Raji (cell line): Measurements from ENCODE around the gene SYNJ2.

Experiments used
- POLR2A ChIP-seq: IDR thresholded peaks from 2 replicates; pipeline ENCODE4 v1.6.1; 2011; ENCODE audit warnings: low read depth, low read length, control low read depth; ENCODE audit not compliant: insufficient read depth

SYNJ2 gene

GRCh38 chr6:158115508-158115907 lies 133.8 kb downstream of the SYNJ2 start:
- no peak for TF ChIP-seq POLR2A

DNA sequence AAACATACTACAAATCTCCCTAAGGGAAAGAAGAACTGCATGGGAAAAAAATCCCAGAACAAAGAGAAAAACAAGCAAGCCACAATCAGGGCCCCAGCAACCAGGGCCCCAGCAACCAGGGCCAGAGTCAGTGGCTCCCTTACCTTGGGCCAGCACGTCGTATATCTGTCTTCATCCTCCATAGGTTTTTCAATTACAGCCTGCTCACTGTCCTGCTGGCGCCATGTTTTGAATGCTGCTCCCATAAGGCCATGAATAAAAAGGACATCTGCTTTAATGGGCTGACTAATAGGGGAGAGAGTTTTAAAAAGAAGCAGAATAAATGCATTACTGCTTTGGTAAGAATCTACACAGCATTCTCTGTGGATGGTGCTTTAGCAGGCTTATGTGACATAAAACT lies 137.2 kb downstream of the SYNJ2 start:
- no peak for TF ChIP-seq POLR2A

- TF ChIP-seq POLR2A, result no peak
Observed at GRCh38 chr6:158121335-158121734, 139.7 kb downstream of the SYNJ2 start.

- no peak for TF ChIP-seq POLR2A
Observed at GRCh38 chr6:158122048-158122447, 140.4 kb downstream of the SYNJ2 start.

DNA sequence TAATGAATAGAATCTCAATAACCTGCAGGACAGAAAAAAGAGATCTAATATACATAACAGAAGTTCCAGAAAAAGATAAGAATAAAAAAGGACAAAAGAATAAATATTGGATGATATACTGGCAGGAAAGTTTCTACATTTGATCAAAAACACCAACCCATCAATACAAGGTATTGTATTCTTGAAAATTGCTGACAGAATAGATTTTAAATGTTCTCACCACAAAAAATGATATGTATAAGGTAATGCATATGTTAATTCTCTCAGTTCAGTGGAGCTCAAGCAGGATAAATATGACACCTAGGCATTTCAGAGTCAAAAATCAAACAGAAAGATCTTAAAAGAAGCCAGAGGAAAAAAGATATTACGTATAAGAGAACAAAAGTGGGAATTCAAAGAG lies 142.6 kb downstream of the SYNJ2 start:
- no peak for TF ChIP-seq POLR2A

GRCh38 chr6:158125271-158125670 lies 143.6 kb downstream of the SYNJ2 start:
- TF ChIP-seq POLR2A, result no peak

GRCh38 chr6:158131926-158132325 lies 150.3 kb downstream of the SYNJ2 start:
- no peak for TF ChIP-seq POLR2A

- no peak for TF ChIP-seq POLR2A
Observed at GRCh38 chr6:158142789-158143188, 161.1 kb downstream of the SYNJ2 start.

- no peak for TF ChIP-seq POLR2A
Observed at GRCh38 chr6:158143700-158144099, 162.0 kb downstream of the SYNJ2 start.
